Cardiac fibroblast (primary cell): ENCODE data around the gene ZNF775.

Source experiments
- DNase-seq, 2 donors: peaks; one replicate each; pipeline versions ENCODE4 v3.0.0 to v3.0.0-alpha.2; 2010; ENCODE audit warnings: low read depth in 2 of 2
- H3K4me3 ChIP-seq, 2 donors: replicated peaks in 1 of 2; 1 replicate in 1 of 2; 2 replicates in 1 of 2; pipeline ENCODE4 v1.5.1; 2011; ENCODE audit warnings: low read depth in 2 of 2, low read length in 2 of 2, mild to moderate bottlenecking in 2 of 2, moderate library complexity in 1 of 2
- CTCF ChIP-seq: IDR thresholded peaks from one replicate; pipeline ENCODE4 v1.5.1; 2011; ENCODE audit warnings: low read depth, mild to moderate bottlenecking, low read length, inconsistent platforms

ZNF775 gene

GRCh38 chr7:150403376-150404171 lies 24.4 kb downstream of the ZNF775 start:
- no peak for DNase-seq
- H3K4me3 ChIP-seq: no peak overlapping the region

GRCh38 chr7:150404172-150404804 lies 25.2 kb downstream of the ZNF775 start:
- no peak for DNase-seq
- no peak for TF ChIP-seq CTCF
- peak overlapping the region; percentile 63 to 66 for H3K4me3 ChIP-seq

More at GRCh38 chr7:150403376-150404171, 24.4 kb downstream of the ZNF775 start:
- no peak for TF ChIP-seq CTCF

GRCh38 chr7:150404805-150405583 lies 25.9 kb downstream of the ZNF775 start:
- no peak for TF ChIP-seq CTCF
- DNase-seq: peak; percentile 89 to 94
- H3K4me3 ChIP-seq: peak overlapping the region; percentile 63 to 66

GRCh38 chr7:150405584-150406311 lies 26.6 kb downstream of the ZNF775 start:
- peak in 1 of 2 donors; percentile 50 for DNase-seq
- no peak for TF ChIP-seq CTCF
- peak overlapping the region; percentile 63 to 66 for H3K4me3 ChIP-seq

GRCh38 chr7:150406312-150406566 lies 27.1 kb downstream of the ZNF775 start:
- no peak for TF ChIP-seq CTCF
- DNase-seq: no peak
- H3K4me3 ChIP-seq: peak overlapping the region; percentile 63 to 66
